Activated T-helper 1 cell treated with anti-CD3 and anti-CD28 coated beads, Interleukin-12 subunit alpha, Interleukin-12 subunit beta, Interleukin-2, Interleukin-4 antibody, amounts not matched to agents 30 ng/mL and 10 ng/mL and 1 ng/mL, durations not matched to agents 14 hours and 24 hours and 36 hours (primary cell): Measurements from ENCODE around the gene ERBB2. TPM values are rescaled to one million over a fixed set of nuclear protein-coding genes. Genes with fewer than 3 reads are reported as not detected.

ENCODE experiments used
- DNase-seq: peaks from one replicate; pipeline ENCODE4 v3.0.0; 2021; ENCODE audit warnings: low spot score
- H3K27ac Mint-ChIP-seq: one replicate; pipeline ENCODE4 v1.8.0; 2021; ENCODE audit warnings: mild to moderate bottlenecking, mixed read lengths
- H3K27me3 Mint-ChIP-seq: one replicate; pipeline ENCODE4 v1.8.0; 2022; ENCODE audit warnings: mild to moderate bottlenecking, moderate library complexity, mixed read lengths; ENCODE audit not compliant: insufficient read depth
- H3K36me3 Mint-ChIP-seq: one replicate; pipeline ENCODE4 v1.8.0; 2021; ENCODE audit warnings: low read depth, mixed read lengths
- H3K4me1 Mint-ChIP-seq: one replicate; pipeline ENCODE4 v1.8.0; 2021; ENCODE audit warnings: low read depth, mixed read lengths
- H3K4me3 Mint-ChIP-seq: one replicate; pipeline ENCODE4 v1.8.0; 2021; ENCODE audit warnings: mild to moderate bottlenecking, moderate library complexity, mixed read lengths
- H3K9me3 Mint-ChIP-seq: one replicate; pipeline ENCODE4 v1.8.0; 2021; ENCODE audit warnings: mixed read lengths
- intact Hi-C: fragments of 100-400 bp; cut with micrococcal nuclease; formaldehyde crosslinking; loops from one replicate; pipeline ENCODE4 v1.15.1; 2024
- total RNA-seq: library from RNA; stranded (reverse); gene quantifications from 2 replicates; pipeline ENCODE4 v1.2.3, GENCODE V29; 2022

ERBB2 gene
- total RNA-seq, 1 donor from 2014 or later = 3.0 TPM

DNA sequence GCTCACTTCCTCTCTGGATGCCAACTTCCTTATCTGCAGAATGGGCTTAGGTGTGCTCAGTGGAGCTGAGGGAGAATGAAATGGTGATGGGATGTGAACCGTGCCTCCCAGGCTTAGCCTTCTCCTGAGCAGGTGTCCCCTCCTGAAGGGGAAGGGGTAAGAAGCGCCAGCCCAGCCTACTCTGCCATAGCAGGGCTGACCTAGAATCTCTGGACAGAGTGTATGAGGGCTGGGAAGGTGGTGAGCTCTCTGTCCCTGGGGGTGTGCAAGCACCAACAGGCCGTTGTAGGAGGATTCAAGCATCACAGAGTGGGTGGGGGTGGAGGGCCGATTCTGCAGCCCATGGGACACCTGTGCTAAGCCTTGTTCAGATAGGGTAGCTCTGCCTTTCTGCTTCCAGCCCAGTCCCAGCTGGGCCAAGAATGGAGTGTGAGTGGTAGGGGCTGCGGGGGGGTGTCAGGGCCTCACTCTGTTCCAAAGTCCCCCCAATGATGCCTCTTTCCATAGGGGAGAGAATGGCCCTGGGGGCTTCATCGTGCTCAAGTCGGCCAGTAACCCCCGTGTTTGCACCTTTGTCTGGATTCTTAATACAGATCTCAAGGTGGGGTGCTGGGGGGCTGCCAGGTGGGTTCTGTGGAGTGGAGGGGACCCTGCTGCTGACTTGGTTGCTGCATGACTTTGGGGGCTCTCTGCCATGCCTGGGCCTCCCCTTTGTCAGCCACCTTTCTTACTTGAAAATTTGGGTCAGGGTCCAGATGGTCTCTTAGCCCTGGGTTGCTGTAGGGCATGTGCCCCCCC is 37.9 kb upstream of the ERBB2 start:
- Mint-ChIP-seq H3K4me1 (no peaks in the 10 kb centered on the region), H3K4me3 (no peak overlapping the region), H3K36me3 (peaks cover 12% of the 10 kb centered on the region), H3K27me3 (peaks cover 7% of the 10 kb centered on the region), H3K27ac (no peak overlapping the region), H3K9me3 (no peaks in the 10 kb centered on the region)
- DNase-seq = no peak
- intact Hi-C loops = no loop called here

DNA sequence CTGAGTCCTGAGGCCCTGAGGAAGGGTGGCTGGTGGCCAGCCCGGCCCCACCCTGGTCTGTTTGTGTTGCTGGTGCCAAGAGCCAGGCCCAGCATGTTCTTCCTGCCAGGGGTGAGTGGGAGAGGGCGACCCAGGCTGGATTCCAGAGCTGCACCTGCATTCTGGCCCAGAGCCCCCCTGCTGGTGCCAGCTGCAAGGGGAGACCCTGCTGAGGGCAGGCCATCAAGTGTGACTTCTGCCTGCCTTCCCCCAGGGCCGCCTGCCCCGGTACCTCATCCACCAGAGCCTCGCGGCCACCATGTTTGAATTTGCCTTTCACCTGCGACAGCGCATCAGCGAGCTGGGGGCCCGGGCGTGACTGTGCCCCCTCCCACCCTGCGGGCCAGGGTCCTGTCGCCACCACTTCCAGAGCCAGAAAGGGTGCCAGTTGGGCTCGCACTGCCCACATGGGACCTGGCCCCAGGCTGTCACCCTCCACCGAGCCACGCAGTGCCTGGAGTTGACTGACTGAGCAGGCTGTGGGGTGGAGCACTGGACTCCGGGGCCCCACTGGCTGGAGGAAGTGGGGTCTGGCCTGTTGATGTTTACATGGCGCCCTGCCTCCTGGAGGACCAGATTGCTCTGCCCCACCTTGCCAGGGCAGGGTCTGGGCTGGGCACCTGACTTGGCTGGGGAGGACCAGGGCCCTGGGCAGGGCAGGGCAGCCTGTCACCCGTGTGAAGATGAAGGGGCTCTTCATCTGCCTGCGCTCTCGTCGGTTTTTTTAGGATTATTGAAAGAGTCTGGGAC is 37.1 kb upstream of the ERBB2 start:
- Mint-ChIP-seq H3K9me3 (no peaks in the 10 kb centered on the region), H3K27me3 (peaks cover 11% of the 10 kb centered on the region), H3K36me3 (peaks cover 11% of the 10 kb centered on the region), H3K27ac (no peak overlapping the region), H3K4me1 (no peaks in the 10 kb centered on the region), H3K4me3 (no peak overlapping the region)
- DNase-seq = no peak
- intact Hi-C loops = no loop called here

DNA sequence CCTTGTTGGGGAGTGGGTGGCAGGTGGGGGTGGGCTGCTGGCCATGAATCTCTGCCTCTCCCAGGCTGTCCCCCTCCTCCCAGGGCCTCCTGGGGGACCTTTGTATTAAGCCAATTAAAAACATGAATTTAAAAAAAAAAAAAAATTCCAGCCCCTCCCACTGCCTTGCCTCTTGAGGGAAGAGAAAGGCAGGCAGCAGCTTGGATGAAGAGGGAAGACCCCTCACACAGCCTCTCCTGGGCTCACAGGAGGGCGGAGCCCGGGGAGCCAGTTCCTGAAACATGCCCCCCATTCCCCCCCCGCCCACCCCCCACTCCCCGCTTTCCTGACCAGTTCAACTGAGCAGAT is 36.5 kb upstream of the ERBB2 start:
- Mint-ChIP-seq H3K27me3 (peaks cover 15% of the 10 kb centered on the region), H3K27ac (no peak overlapping the region)
- intact Hi-C loops = no loop called here

DNA sequence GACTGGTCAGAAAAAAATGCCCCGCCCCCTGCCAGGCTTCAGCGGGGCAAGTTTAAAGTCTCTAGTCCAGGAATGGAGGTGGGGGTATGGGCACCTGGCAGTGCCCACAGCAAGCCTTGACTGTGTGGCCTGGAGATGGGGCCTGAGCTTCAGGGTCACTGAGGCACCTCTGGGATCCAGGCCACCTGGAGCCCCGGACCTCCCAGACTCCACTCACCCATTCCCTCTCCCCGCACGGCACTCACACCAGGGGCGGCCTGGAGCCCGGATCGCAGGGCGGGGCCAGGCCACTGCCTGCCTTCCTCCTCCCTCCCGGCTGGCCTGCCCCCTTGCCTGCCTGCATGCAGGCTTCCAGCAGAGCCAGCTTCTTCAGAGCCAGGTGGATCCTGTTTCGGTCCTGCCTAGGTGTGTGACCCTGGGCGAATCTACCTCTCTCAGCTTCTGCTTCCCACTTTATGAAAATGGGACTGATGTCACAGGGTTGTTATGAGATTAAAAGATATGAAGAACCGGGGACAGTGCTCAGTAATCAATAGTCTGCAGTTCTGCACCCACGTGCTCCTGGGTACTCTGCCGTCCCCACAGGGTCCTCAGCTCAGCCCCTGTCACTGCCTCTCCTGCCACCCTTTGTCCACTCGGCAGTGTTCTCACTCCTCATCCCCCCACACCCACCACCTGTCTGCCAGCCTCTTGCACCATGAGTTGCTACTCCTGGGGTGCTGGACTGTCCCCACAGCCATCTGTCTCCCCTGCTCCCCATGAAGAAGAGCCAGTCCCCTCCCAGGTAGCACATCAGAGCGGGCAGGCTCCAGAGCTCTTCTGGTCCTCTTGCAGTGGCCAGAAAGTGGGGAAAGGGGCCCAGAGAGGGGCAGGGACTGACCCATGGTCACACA is 35.9 kb upstream of the ERBB2 start:
- no peak overlapping the region for H3K27ac Mint-ChIP-seq
- H3K9me3 Mint-ChIP-seq = no peaks in the 10 kb centered on the region
- intact Hi-C loops = no loop called here
- peaks cover 7% of the 10 kb centered on the region for H3K4me1 Mint-ChIP-seq
- peaks cover 20% of the 10 kb centered on the region for H3K27me3 Mint-ChIP-seq
- H3K36me3 Mint-ChIP-seq = peaks cover 12% of the 10 kb centered on the region
- DNase-seq = no peak
- no peak overlapping the region for H3K4me3 Mint-ChIP-seq

More for the DNA sequence above, 36.5 kb upstream of the ERBB2 start:
- Mint-ChIP-seq H3K36me3 (peaks cover 8% of the 10 kb centered on the region), H3K4me1 (peaks cover under 1% of the 10 kb centered on the region), H3K9me3 (no peaks in the 10 kb centered on the region), H3K4me3 (no peak overlapping the region)
- DNase-seq = no peak

DNA sequence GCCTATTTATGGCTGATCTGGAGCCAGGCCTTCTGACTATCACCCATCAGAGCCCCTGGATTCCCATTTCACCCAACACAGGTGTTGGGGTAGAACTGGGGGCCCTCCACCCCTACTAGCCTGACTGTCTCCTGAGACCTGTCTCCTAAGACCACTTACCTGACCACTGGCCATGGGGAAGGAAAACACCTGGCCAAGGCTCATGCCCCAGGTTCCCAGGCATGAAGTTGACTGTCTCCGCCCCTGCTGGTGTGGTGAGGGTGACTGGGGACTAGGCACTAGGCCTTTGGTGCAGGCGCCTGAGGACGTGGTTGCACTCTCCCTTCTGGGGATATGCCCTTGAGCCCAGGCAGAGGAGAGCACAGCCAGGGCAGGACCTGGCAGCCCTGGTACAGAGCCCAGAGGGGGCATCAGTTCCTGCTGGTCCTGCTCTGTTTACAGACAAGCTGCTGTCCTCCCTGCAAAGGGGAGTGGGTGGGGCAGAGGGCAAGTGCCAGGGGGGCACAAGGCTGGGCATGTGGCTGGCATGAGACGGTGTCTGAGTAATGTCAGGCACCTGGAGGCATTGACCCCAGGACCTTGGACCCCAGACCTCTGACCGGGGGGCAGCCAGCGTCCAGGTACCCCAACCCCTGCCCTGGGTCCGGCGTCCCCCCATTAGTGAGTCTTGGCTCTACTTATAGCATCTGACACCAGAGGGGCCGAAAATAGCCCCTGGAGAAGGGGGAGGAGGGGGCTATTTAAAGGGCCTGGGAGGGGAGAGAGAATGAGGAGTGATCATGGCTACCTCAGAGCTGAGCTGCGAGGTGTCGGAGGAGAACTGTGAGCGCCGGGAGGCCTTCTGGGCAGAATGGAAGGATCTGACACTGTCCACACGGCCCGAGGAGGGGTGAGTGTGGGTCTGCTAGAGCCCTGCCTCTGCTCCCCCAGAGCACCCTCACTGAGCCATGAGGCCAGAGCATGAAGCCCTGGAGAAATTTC is 35.0 kb upstream of the ERBB2 start, which contains the start of gene TCAP:
Gene TCAP (plus strand): TSS at position 769 of the 981 bp plus-strand sequence. CDS start 11 bp downstream, at position 780.
- H3K4me1 Mint-ChIP-seq = peaks cover 7% of the 10 kb centered on the region
- intact Hi-C loops = no loop called here
- no peak within 1 kb of the TSS for H3K4me3 Mint-ChIP-seq
- peaks cover 24% of the 10 kb centered on the region for H3K27me3 Mint-ChIP-seq
- no peak within 1 kb of the TSS for H3K27ac Mint-ChIP-seq
- DNase-seq = no peak
- no peaks in the 10 kb centered on the region for H3K9me3 Mint-ChIP-seq
- peaks cover 12% of the 10 kb centered on the region for H3K36me3 Mint-ChIP-seq

DNA sequence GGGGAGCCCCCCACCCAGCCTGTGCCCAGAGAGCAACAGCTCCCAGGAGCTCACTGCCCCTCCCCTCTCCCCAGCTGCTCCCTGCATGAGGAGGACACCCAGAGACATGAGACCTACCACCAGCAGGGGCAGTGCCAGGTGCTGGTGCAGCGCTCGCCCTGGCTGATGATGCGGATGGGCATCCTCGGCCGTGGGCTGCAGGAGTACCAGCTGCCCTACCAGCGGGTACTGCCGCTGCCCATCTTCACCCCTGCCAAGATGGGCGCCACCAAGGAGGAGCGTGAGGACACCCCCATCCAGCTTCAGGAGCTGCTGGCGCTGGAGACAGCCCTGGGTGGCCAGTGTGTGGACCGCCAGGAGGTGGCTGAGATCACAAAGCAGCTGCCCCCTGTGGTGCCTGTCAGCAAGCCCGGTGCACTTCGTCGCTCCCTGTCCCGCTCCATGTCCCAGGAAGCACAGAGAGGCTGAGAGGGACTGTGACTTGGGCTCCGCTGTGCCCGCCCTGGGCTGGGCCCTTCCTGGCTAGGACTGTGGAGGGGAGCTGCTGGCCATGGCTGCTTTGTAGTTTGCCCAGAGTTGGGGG is 34.1 kb upstream of the ERBB2 start:
- Mint-ChIP-seq H3K9me3 (no peaks in the 10 kb centered on the region), H3K4me3 (no peak overlapping the region), H3K27ac (no peak overlapping the region), H3K27me3 (peaks cover 24% of the 10 kb centered on the region), H3K4me1 (peaks cover 7% of the 10 kb centered on the region), H3K36me3 (peaks cover 11% of the 10 kb centered on the region)
- intact Hi-C loops = no loop called here
- DNase-seq = no peak

DNA sequence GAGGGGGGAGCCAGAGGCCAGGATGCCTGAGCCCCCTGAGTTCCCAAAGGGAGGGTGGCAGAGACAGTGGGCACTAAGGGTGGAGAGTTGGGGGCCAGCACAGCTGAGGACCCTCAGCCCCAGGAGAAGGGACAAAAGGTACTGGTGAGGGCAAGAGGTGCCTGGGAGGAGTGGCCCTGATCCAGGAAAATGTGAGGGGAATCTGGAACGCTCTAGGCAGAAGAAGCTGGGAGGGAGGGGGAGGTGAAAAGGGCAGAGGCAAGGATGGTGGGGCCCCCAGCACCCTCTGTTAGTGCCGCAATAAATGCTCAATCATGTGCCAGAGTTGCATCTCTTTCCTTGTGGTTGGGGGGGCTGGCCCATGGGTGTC is 33.6 kb upstream of the ERBB2 start:
- no peak overlapping the region for H3K27ac Mint-ChIP-seq

DNA sequence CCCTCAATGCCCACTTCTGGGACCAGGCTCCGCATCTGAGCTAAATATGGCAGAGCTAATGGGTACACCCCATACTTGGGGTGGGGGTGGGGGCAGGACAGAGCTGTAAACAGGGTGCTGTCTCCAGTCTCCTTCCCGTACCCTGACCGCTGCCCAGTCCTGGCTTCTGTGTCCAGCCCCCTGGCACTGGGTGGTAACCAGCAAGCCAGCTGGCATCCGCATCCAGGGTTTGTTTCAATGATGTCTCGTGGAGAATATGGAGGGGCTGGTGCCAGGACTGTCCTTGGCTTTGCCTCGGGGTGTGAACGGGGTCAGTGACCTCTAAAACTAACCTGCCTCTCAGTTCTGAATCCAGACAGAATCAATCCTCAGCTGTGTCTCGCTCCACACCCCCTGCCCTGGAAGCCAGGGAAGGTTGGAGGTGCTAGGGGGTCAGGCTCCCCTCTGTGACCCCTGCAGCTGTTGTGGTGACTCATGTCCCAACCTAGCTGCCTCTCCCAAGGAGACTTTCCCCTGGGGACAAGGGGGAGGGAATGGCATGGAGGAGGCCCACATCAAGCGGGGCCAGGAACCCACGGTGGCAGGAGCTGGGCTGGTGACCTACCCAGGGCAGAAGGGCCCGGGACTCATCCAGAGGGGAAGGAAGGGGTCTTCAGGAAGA is 33.1 kb upstream of the ERBB2 start:
- no peaks in the 10 kb centered on the region for H3K9me3 Mint-ChIP-seq
- DNase-seq = no peak
- peaks cover 4% of the 10 kb centered on the region for H3K36me3 Mint-ChIP-seq
- no peak overlapping the region for H3K27ac Mint-ChIP-seq
- peaks cover 24% of the 10 kb centered on the region for H3K27me3 Mint-ChIP-seq
- peaks cover 7% of the 10 kb centered on the region for H3K4me1 Mint-ChIP-seq
- peak overlapping the region; percentile 57 for H3K4me3 Mint-ChIP-seq
- intact Hi-C loops = no loop called here

More for the DNA sequence above, 33.6 kb upstream of the ERBB2 start:
- intact Hi-C loops = no loop called here
- Mint-ChIP-seq H3K27me3 (peaks cover 24% of the 10 kb centered on the region), H3K4me1 (peaks cover 7% of the 10 kb centered on the region), H3K4me3 (no peak overlapping the region), H3K36me3 (peaks cover 8% of the 10 kb centered on the region), H3K9me3 (no peaks in the 10 kb centered on the region)
- DNase-seq = no peak

DNA sequence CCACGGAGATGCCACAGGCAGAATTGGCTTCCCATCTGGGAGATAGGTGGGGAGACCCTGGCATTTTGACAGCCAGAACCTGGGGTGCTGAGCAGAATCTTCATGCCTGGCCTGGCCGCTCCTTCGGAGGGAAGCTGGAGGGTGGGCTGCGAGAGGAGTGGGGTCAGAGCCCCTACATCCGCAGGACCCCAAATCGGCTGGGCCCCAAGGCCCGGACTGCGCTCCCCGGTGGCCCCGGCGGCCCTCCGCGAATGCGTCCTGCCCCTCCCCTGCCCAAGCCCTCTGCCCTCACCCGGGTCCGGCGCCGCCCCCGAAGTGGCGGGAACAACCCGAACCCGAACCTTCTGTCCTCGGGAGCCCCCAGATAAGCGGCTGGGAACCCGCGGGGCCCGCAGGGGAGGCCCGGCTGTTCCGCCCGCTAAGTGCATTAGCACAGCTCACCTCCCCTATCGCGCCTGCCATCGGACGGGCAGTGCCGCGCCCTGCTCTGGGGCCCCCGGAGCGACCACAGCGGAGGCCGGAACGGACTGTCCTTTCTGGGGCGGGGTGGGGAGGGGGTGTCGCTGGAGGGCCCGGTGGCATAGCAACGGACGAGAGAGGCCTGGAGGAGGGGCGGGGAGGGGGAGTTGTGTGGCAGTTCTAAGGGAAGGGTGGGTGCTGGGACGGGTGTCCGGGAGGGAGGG is 32.5 kb upstream of the ERBB2 start:
- peaks cover 4% of the 10 kb centered on the region for H3K36me3 Mint-ChIP-seq
- no peak for DNase-seq
- intact Hi-C loops = no loop called here
- no peak overlapping the region for H3K27ac Mint-ChIP-seq
- H3K9me3 Mint-ChIP-seq = no peaks in the 10 kb centered on the region
- H3K4me1 Mint-ChIP-seq = peaks cover 7% of the 10 kb centered on the region
- H3K4me3 Mint-ChIP-seq = peak overlapping the region; percentile 57
- peaks cover 27% of the 10 kb centered on the region for H3K27me3 Mint-ChIP-seq

DNA sequence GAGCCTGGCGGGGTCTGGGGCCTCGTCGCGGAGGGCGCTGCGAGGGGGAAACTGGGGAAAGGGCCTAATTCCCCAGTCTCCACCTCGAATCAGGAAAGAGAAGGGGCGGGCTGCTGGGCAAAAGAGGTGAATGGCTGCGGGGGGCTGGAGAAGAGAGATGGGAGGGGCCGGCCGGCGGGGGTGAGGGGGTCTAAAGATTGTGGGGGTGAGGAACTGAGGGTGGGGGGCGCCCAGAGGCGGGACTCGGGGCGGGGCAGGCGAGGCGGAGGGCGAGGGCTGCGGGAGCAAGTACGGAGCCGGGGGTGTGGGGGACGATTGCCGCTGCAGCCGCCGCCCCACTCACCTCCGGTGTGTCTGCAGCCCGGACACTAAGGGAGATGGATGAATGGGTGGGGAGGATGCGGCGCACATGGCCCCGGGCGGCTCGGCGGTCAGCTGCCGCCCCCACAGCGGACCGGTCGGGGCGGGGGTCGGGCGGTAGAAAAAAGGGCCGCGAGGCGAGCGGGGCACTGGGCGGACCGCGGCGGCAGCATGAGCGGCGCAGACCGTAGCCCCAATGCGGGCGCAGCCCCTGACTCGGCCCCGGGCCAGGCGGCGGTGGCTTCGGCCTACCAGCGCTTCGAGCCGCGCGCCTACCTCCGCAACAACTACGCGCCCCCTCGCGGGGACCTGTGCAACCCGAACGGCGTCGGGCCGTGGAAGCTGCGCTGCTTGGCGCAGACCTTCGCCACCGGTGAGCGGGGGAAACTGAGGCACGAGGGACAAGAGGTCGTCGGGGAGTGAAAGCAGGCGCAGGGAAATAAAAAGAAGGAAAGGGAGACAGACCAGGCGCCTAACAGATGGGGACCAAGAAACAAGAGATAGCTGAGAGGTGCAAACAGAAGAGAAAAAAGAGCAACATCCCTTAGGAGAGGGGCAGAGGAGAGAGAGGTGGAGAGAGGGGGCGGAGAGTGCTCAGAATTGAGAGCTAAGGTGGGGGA is 31.6 kb upstream of the ERBB2 start, which contains the start of gene PNMT:
Gene PNMT (plus strand): TSS at position 509 of the 980 bp plus-strand sequence. CDS start 23 bp downstream, at position 532.
- Mint-ChIP-seq H3K4me3 (peak within 1 kb of the TSS; percentile 37), H3K4me1 (peaks cover 7% of the 10 kb centered on the region), H3K27ac (peak within 1 kb of the TSS; percentile 29), H3K36me3 (peaks cover 4% of the 10 kb centered on the region), H3K27me3 (peaks cover 28% of the 10 kb centered on the region), H3K9me3 (no peaks in the 10 kb centered on the region)
- peak; percentile 46 for DNase-seq
- intact Hi-C loops = loop anchor here (1.0 kb wide), 2 partner anchors 31 to 46 kb away; partner anchors contain the start of gene STARD3
